HTERT RPE-1 (cell line): ENCODE data around the gene ACAA1.

Experiments used
- in situ Hi-C: fragments of 300-500 bp; cut with MboI; formaldehyde crosslinking; loops from 4 replicates; pipeline ENCODE4 v1.14.3; 2020; ENCODE audit warnings: low sequenced_read_pairs

The ACAA1 gene

GRCh38 chr3:38119821-38120692 lies 16.9 kb downstream of the ACAA1 start:
- in situ Hi-C loops = no loop called here

- in situ Hi-C loops = no loop called here
These were observed 17.7 kb downstream of the ACAA1 start for GRCh38 chr3:38119248-38119544.

- in situ Hi-C loops = no loop called here
These were observed 18.3 kb downstream of the ACAA1 start for GRCh38 chr3:38118421-38119247.

GRCh38 chr3:38117748-38118420 lies 19.0 kb downstream of the ACAA1 start:
- in situ Hi-C loops = no loop called here

GRCh38 chr3:38117163-38117716 lies 19.7 kb downstream of the ACAA1 start:
- in situ Hi-C loops = no loop called here

- in situ Hi-C loops = no loop called here
These were observed 20.3 kb downstream of the ACAA1 start for GRCh38 chr3:38116471-38117162.

- in situ Hi-C loops = no loop called here
These were observed 21.1 kb downstream of the ACAA1 start for GRCh38 chr3:38115645-38116427.

GRCh38 chr3:38114875-38115644 lies 21.9 kb downstream of the ACAA1 start:
- in situ Hi-C loops = no loop called here

- in situ Hi-C loops = no loop called here
These were observed 22.7 kb downstream of the ACAA1 start for GRCh38 chr3:38114052-38114874.

- in situ Hi-C loops = no loop called here
These were observed 24.6 kb downstream of the ACAA1 start for GRCh38 chr3:38112378-38112761.

- in situ Hi-C loops = no loop called here
These were observed 25.1 kb downstream of the ACAA1 start for GRCh38 chr3:38111696-38112377.

GRCh38 chr3:38111201-38111600 lies 25.7 kb downstream of the ACAA1 start:
- in situ Hi-C loops = no loop called here

- in situ Hi-C loops = no loop called here
These were observed 26.4 kb downstream of the ACAA1 start for GRCh38 chr3:38110314-38111050.

- in situ Hi-C loops = no loop called here
These were observed 27.2 kb downstream of the ACAA1 start for GRCh38 chr3:38109580-38110313.

GRCh38 chr3:38108649-38109579 lies 28.0 kb downstream of the ACAA1 start:
- in situ Hi-C loops = no loop called here
